ENCODE results near the gene CDK5RAP2.

- TF ChIP-seq CTCF (IDR thresholded peaks at IDR 0.05; ENCODE audit: borderline replicate concordance, extremely low read depth, low read length, poor library complexity, severe bottlenecking) (no peak), EZH2 (IDR thresholded peaks at IDR 0.05; ENCODE audit: borderline replicate concordance, low read depth, low read length, severe bottlenecking) (no peak)
Measured at GRCh38 chr9:120453792-120454191, 126.2 kb downstream of the CDK5RAP2 start.
